ENCODE results near the gene BHLHA15.

The BHLHA15 gene

GRCh38 chr7:98228801-98229200, 17.6 kb downstream of the BHLHA15 start:
- DNase-seq (ENCODE audit: low read depth in 1 of 2, low spot score in 1 of 2): no peak
- no peak overlapping the region for H3K4me3 ChIP-seq (replicated peaks; ENCODE audit: insufficient read depth, low read length)
- no peaks in the 10 kb centered on the region for H3K27me3 ChIP-seq (ENCODE audit: insufficient read depth, poor library complexity, severe bottlenecking)
- TF ChIP-seq POLR2AphosphoS5 (IDR thresholded peaks at IDR 0.05; ENCODE audit: low read depth): no peak
- no peak for TF ChIP-seq SPI1 (IDR thresholded peaks at IDR 0.05; ENCODE audit: borderline replicate concordance, low read depth)
- no peak for TF ChIP-seq REST (IDR thresholded peaks at IDR 0.05; ENCODE audit: insufficient replicate concordance, low read depth)
- no peak for TF ChIP-seq GABPA (IDR thresholded peaks at IDR 0.05; ENCODE audit: low read depth)
- TF ChIP-seq, protein P1, sequence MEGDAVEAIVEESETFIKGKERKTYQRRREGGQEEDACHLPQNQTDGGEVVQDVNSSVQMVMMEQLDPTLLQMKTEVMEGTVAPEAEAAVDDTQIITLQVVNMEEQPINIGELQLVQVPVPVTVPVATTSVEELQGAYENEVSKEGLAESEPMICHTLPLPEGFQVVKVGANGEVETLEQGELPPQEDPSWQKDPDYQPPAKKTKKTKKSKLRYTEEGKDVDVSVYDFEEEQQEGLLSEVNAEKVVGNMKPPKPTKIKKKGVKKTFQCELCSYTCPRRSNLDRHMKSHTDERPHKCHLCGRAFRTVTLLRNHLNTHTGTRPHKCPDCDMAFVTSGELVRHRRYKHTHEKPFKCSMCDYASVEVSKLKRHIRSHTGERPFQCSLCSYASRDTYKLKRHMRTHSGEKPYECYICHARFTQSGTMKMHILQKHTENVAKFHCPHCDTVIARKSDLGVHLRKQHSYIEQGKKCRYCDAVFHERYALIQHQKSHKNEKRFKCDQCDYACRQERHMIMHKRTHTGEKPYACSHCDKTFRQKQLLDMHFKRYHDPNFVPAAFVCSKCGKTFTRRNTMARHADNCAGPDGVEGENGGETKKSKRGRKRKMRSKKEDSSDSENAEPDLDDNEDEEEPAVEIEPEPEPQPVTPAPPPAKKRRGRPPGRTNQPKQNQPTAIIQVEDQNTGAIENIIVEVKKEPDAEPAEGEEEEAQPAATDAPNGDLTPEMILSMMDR (IDR thresholded peaks at IDR 0.05; ENCODE audit: insufficient read depth, low read length): no peak
- no peak overlapping the region for H3K27ac ChIP-seq (replicated peaks)

DNA sequence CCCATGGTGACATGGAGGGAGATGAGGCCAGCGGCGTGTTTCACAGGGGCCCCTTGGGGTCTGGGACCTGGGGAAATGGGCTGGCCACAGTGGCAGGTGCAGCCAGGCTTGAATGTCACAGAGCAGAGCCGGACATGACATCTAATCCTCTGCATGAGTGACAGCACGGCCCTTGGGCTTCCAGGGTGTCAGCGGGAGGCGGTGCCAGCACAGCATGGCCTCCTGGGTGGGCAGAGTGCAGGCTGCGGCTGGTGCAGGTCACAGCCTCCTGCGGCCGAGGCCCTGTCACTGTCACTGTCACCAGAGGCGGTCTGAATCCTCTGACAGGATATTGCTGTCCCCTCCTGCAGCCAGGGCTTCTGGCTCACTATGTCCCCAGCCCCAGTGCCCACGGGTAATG, 18.2 kb downstream of the BHLHA15 start:
- H3K27me3 ChIP-seq (ENCODE audit: insufficient read depth, poor library complexity, severe bottlenecking): no peaks in the 10 kb centered on the region
- TF ChIP-seq SPI1 (IDR thresholded peaks at IDR 0.05; ENCODE audit: borderline replicate concordance, low read depth): no peak
- TF ChIP-seq GABPA (IDR thresholded peaks at IDR 0.05; ENCODE audit: low read depth): no peak
- TF ChIP-seq POLR2AphosphoS5 (IDR thresholded peaks at IDR 0.05; ENCODE audit: low read depth): no peak
- TF ChIP-seq, protein P1 (IDR thresholded peaks at IDR 0.05; ENCODE audit: insufficient read depth, low read length): no peak
- TF ChIP-seq REST (IDR thresholded peaks at IDR 0.05; ENCODE audit: insufficient replicate concordance, low read depth): no peak
- H3K4me3 ChIP-seq (replicated peaks; ENCODE audit: insufficient read depth, low read length): no peak overlapping the region
- no peak for DNase-seq (ENCODE audit: low read depth in 1 of 2, low spot score in 1 of 2)
- no peak overlapping the region for H3K27ac ChIP-seq (replicated peaks)

GRCh38 chr7:98229991-98230745, 18.9 kb downstream of the BHLHA15 start:
- Histone ChIP-seq H3K27ac (replicated peaks) (no peak overlapping the region), H3K27me3 (ENCODE audit: insufficient read depth, poor library complexity, severe bottlenecking) (no peaks in the 10 kb centered on the region), H3K4me3 (replicated peaks; ENCODE audit: insufficient read depth, low read length) (no peak overlapping the region)
- no peak for TF ChIP-seq GABPA (IDR thresholded peaks at IDR 0.05; ENCODE audit: low read depth)
- TF ChIP-seq, protein P1 (IDR thresholded peaks at IDR 0.05; ENCODE audit: insufficient read depth, low read length): no peak
- TF ChIP-seq SPI1 (IDR thresholded peaks at IDR 0.05; ENCODE audit: borderline replicate concordance, low read depth): no peak
- TF ChIP-seq POLR2AphosphoS5 (IDR thresholded peaks at IDR 0.05; ENCODE audit: low read depth): no peak
- no peak for TF ChIP-seq REST (IDR thresholded peaks at IDR 0.05; ENCODE audit: insufficient replicate concordance, low read depth)
- DNase-seq (ENCODE audit: low read depth in 1 of 2, low spot score in 1 of 2): no peak

Data from HL-60 (cell line).